ENCODE measurements around the gene PKD1L1.

PKD1L1 gene

DNA sequence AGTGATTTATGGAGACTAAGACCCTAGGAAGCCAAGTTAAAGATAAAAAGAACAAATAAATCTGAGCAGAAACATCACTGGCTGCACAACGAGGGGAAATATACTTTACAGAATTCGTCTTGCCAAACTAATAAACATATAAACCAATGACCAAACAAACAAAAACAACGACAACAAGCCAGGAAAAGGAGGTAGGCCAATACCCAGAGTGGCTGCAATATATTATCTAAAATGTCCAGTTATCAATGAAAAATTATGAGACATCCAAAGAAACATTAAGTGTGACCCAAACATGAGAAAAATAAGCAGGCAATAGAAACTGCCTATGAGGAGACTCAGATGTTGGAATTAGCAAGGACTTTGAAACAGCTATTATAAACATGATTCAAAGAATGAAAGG, 81.0 kb downstream of the PKD1L1 start:
- H3K36me3 ChIP-seq (ENCODE audit: insufficient read depth, insufficient read length, low read length): no peaks in the 10 kb centered on the region
- TF ChIP-seq SUZ12 (IDR thresholded peaks at IDR 0.05; ENCODE audit: extremely low read depth, insufficient read depth, insufficient read length): no peak
- TF ChIP-seq YY1 (IDR thresholded peaks at IDR 0.05; ENCODE audit: insufficient read depth, insufficient read length): no peak
- TF ChIP-seq ZNF274 (IDR thresholded peaks at IDR 0.05; ENCODE audit: low read depth, low read length): no peak
- H3K9ac ChIP-seq (ENCODE audit: insufficient read length, low read depth): no peak overlapping the region
- no peaks in the 10 kb centered on the region for H3K4me1 ChIP-seq (ENCODE audit: insufficient read depth, insufficient read length)
- no peaks in the 10 kb centered on the region for H3K9me3 ChIP-seq (ENCODE audit: insufficient read depth, low read length)
- DNase-seq (ENCODE audit: low read depth, low spot score): no peak
- H3K27me3 ChIP-seq (ENCODE audit: insufficient read depth, insufficient read length): no peaks in the 10 kb centered on the region
- H3K4me3 ChIP-seq (ENCODE audit: insufficient read length, low read depth): no peak overlapping the region

- DNase-seq (ENCODE audit: low read depth, low spot score): no peak
- Histone ChIP-seq H3K27me3 (ENCODE audit: insufficient read depth, insufficient read length) (no peaks in the 10 kb centered on the region), H3K4me3 (ENCODE audit: insufficient read length, low read depth) (no peak overlapping the region), H3K36me3 (ENCODE audit: insufficient read depth, insufficient read length, low read length) (no peaks in the 10 kb centered on the region), H3K9me3 (ENCODE audit: insufficient read depth, low read length) (no peaks in the 10 kb centered on the region), H3K4me1 (ENCODE audit: insufficient read depth, insufficient read length) (no peaks in the 10 kb centered on the region), H3K9ac (ENCODE audit: insufficient read length, low read depth) (no peak overlapping the region)
- TF ChIP-seq YY1 (IDR thresholded peaks at IDR 0.05; ENCODE audit: insufficient read depth, insufficient read length) (no peak), ZNF274 (IDR thresholded peaks at IDR 0.05; ENCODE audit: low read depth, low read length) (no peak), SUZ12 (IDR thresholded peaks at IDR 0.05; ENCODE audit: extremely low read depth, insufficient read depth, insufficient read length) (no peak)
These were observed 82.1 kb downstream of the PKD1L1 start for GRCh38 chr7:47866120-47866519.

DNA sequence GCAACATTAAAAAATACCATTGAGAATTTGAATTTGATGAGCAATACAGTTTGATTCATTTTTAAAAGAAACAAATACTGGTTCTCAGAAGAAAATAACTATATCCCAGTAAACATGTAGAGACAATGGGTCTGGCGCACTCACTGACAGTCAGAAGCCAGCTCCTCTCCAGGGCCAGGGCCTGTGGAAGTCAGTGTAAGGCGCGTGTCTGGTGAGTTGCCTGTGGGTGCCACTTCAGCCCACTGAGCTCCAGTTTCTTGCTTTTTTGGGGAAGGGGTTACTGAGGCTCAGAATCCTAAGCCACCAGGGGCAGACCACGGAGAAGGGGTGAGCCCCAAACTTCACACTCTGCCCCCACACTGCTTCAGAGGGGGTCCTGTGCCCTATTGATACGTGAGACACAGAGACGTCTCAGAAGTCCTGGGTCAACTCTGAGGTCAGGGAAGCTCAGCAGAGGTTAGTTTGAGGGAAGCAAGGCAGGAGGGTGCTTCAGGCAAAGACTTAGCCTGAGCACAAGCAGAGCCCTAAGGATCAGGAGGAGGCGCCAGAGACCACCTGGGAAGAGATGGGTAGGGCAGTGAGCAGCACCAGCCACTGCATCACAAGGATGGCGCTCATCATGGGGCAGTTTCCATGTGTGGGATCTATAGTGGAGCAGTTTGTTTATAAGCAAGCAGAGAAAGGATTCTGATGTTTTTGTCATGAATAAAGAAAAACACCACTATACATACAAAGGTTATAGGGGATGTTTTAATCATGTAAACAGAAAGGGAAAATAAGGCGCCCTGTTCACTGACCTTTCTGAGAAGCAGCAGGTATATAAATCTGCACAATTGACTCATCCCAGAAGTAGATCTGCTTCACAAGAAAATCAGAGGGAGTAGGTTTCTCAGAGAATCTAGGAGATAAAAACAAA, 95.7 kb downstream of the PKD1L1 start:
- DNase-seq (ENCODE audit: low read depth, low spot score): peak; percentile 40
- no peaks in the 10 kb centered on the region for H3K9me3 ChIP-seq (ENCODE audit: insufficient read depth, low read length)
- H3K27me3 ChIP-seq (ENCODE audit: insufficient read depth, insufficient read length): no peaks in the 10 kb centered on the region
- no peak overlapping the region for H3K9ac ChIP-seq (ENCODE audit: insufficient read length, low read depth)
- no peaks in the 10 kb centered on the region for H3K4me1 ChIP-seq (ENCODE audit: insufficient read depth, insufficient read length)
- no peaks in the 10 kb centered on the region for H3K36me3 ChIP-seq (ENCODE audit: insufficient read depth, insufficient read length, low read length)
- H3K4me3 ChIP-seq (ENCODE audit: insufficient read length, low read depth): no peak overlapping the region
- TF ChIP-seq YY1 (IDR thresholded peaks at IDR 0.05; ENCODE audit: insufficient read depth, insufficient read length) (no peak), SUZ12 (IDR thresholded peaks at IDR 0.05; ENCODE audit: extremely low read depth, insufficient read depth, insufficient read length) (no peak), ZNF274 (IDR thresholded peaks at IDR 0.05; ENCODE audit: low read depth, low read length) (no peak)

DNA sequence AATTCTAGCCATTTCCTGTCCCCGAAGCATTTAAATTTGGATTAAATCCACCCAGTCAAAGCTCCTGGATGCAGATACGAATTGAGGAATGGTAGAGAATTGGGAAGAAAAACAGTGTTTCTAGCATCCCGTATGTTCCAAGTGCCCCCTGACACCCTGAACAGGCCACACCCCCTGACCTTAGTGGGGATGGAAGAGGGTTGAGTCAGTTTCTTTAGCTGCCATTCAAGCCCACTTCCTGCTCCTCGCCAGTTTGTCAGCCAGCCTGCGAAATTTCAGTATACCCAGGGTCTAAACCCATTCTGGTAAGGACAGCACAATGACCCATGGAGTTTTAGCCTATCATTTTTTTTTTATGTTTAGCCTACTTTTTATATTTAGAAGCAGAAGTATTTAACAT, 101.1 kb downstream of the PKD1L1 start:
- DNase-seq (ENCODE audit: low read depth, low spot score): no peak
- Histone ChIP-seq H3K9me3 (ENCODE audit: insufficient read depth, low read length) (no peaks in the 10 kb centered on the region; the same call in 1 of the 2 replicates), H3K9ac (ENCODE audit: insufficient read length, low read depth) (no peak overlapping the region), H3K27me3 (ENCODE audit: insufficient read depth, insufficient read length) (no peaks in the 10 kb centered on the region), H3K36me3 (ENCODE audit: insufficient read depth, insufficient read length, low read length) (no peaks in the 10 kb centered on the region), H3K4me3 (ENCODE audit: insufficient read length, low read depth) (no peak overlapping the region), H3K4me1 (ENCODE audit: insufficient read depth, insufficient read length) (no peaks in the 10 kb centered on the region)
- TF ChIP-seq YY1 (IDR thresholded peaks at IDR 0.05; ENCODE audit: insufficient read depth, insufficient read length) (no peak), ZNF274 (IDR thresholded peaks at IDR 0.05; ENCODE audit: low read depth, low read length) (no peak), SUZ12 (IDR thresholded peaks at IDR 0.05; ENCODE audit: extremely low read depth, insufficient read depth, insufficient read length) (no peak)

- TF ChIP-seq YY1 (IDR thresholded peaks at IDR 0.05; ENCODE audit: insufficient read depth, insufficient read length) (no peak), ZNF274 (IDR thresholded peaks at IDR 0.05; ENCODE audit: low read depth, low read length) (no peak), SUZ12 (IDR thresholded peaks at IDR 0.05; ENCODE audit: extremely low read depth, insufficient read depth, insufficient read length) (no peak)
- Histone ChIP-seq H3K4me1 (ENCODE audit: insufficient read depth, insufficient read length) (no peaks in the 10 kb centered on the region), H3K9ac (ENCODE audit: insufficient read length, low read depth) (no peak overlapping the region), H3K9me3 (ENCODE audit: insufficient read depth, low read length) (no peaks in the 10 kb centered on the region; the same call in 1 of the 2 replicates), H3K27me3 (ENCODE audit: insufficient read depth, insufficient read length) (no peaks in the 10 kb centered on the region), H3K4me3 (ENCODE audit: insufficient read length, low read depth) (no peak overlapping the region), H3K36me3 (ENCODE audit: insufficient read depth, insufficient read length, low read length) (no peaks in the 10 kb centered on the region)
- no peak for DNase-seq (ENCODE audit: low read depth, low spot score)
These were observed 102.0 kb downstream of the PKD1L1 start for GRCh38 chr7:47846138-47846836.

DNA sequence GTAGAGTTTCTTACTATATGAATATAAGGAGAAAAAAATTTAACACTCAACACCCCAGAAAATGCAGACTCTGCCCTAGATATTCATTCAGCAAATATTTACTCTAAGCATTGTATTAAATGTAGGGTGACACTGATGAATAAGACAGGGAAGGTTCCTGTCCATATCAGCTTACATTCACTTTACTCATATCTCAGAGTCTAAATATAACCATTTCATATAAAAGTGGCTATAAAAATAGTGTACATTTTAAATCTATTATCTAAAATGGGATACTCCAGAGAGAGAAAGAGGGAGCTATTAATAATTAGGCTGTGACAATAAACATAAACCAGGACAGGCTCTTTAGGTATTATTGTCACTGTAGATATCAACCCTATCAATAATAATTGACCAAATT, 104.0 kb downstream of the PKD1L1 start:
- TF ChIP-seq ZNF274 (IDR thresholded peaks at IDR 0.05; ENCODE audit: low read depth, low read length) (no peak), SUZ12 (IDR thresholded peaks at IDR 0.05; ENCODE audit: extremely low read depth, insufficient read depth, insufficient read length) (no peak), YY1 (IDR thresholded peaks at IDR 0.05; ENCODE audit: insufficient read depth, insufficient read length) (no peak)
- Histone ChIP-seq H3K27me3 (ENCODE audit: insufficient read depth, insufficient read length) (no peaks in the 10 kb centered on the region), H3K4me1 (ENCODE audit: insufficient read depth, insufficient read length) (no peaks in the 10 kb centered on the region), H3K36me3 (ENCODE audit: insufficient read depth, insufficient read length, low read length) (no peaks in the 10 kb centered on the region), H3K9me3 (ENCODE audit: insufficient read depth, low read length) (no peaks in the 10 kb centered on the region; the same call in 1 of the 2 replicates), H3K9ac (ENCODE audit: insufficient read length, low read depth) (no peak overlapping the region), H3K4me3 (ENCODE audit: insufficient read length, low read depth) (no peak overlapping the region)
- DNase-seq (ENCODE audit: low read depth, low spot score): no peak

GRCh38 chr7:47843291-47843690, 105.0 kb downstream of the PKD1L1 start:
- TF ChIP-seq SUZ12 (IDR thresholded peaks at IDR 0.05; ENCODE audit: extremely low read depth, insufficient read depth, insufficient read length) (no peak), YY1 (IDR thresholded peaks at IDR 0.05; ENCODE audit: insufficient read depth, insufficient read length) (no peak), ZNF274 (IDR thresholded peaks at IDR 0.05; ENCODE audit: low read depth, low read length) (no peak)
- H3K36me3 ChIP-seq (ENCODE audit: insufficient read depth, insufficient read length, low read length): no peaks in the 10 kb centered on the region
- no peaks in the 10 kb centered on the region for H3K4me1 ChIP-seq (ENCODE audit: insufficient read depth, insufficient read length)
- no peak overlapping the region for H3K9ac ChIP-seq (ENCODE audit: insufficient read length, low read depth)
- no peak for DNase-seq (ENCODE audit: low read depth, low spot score)
- H3K9me3 ChIP-seq (ENCODE audit: insufficient read depth, low read length): no peaks in the 10 kb centered on the region; the same call in 1 of the 2 replicates
- no peak overlapping the region for H3K4me3 ChIP-seq (ENCODE audit: insufficient read length, low read depth)
- H3K27me3 ChIP-seq (ENCODE audit: insufficient read depth, insufficient read length): no peaks in the 10 kb centered on the region

All from NT2/D1 (cell line).